HG02610 (cell line): ENCODE data around the gene ZNF212.

Experiments used
- ATAC-seq: cut with Tn5 transposase; IDR thresholded peaks from one replicate; pipeline ENCODE4 v1.9.1; 2021; ENCODE audit warnings: mild to moderate bottlenecking, moderate library complexity; ENCODE audit not compliant: unreplicated experiment

The ZNF212 gene

GRCh38 chr7:149304006-149304405 lies 64.6 kb downstream of the ZNF212 start:
- no peak for ATAC-seq
